ENCODE results near the gene FAM237B. TPM values are rescaled to one million over a fixed set of nuclear protein-coding genes. Genes with fewer than 3 reads are reported as not detected.

FAM237B gene
- total and polyA plus RNA-seq, 2 of the 8 experiments (the other 6 are each of a cell fraction or from before 2014, with no cell fraction given): not detected

DNA sequence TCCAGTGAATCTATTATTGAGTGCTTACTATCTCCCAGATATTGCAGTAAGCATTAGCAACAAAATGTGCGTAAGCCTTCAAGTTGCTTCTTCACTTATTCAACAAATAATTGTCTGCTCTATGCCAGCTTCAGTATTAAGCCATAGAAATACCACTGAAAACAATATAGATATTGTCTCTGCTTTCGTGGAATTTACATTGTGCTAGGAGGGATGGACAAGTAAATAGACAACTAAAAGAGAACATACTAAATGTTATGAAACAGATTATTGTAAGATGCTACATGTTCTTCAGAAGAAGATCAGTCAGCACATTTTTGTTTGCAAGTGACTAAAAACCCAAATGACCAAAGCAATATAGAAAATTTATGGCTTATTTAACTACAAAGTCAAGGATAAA is 48.9 kb downstream of the FAM237B start:
- Histone ChIP-seq H2AFZ (ENCODE audit: low read length) (no peak overlapping the region), H2BK15ac (ENCODE audit: low read length) (no peak overlapping the region), H3K36me3 (ENCODE audit: control insufficient read depth in 2 of 4, insufficient read depth in 4 of 4, low read length in 3 of 4) (no peaks in the 10 kb centered on the region), H3K4ac (replicated peaks; ENCODE audit: insufficient read length, low read depth, low read length) (no peak overlapping the region), H3K27ac (ENCODE audit: low read depth, low read length) (no peak overlapping the region), H3K4me1 (replicated peaks in 1 of 4; ENCODE audit: control insufficient read depth in 3 of 4, insufficient read depth in 4 of 4, low read length in 3 of 4) (no peaks in the 10 kb centered on the region), H3K79me1 (ENCODE audit: low read depth, low read length) (no peaks in the 10 kb centered on the region), H3K14ac (ENCODE audit: insufficient read length) (no peak overlapping the region), H2AK5ac (ENCODE audit: low read depth, low read length) (no peak overlapping the region), H3K56ac (replicated peaks; ENCODE audit: insufficient read length, low read depth, low read length) (no peak overlapping the region), H4K5ac (ENCODE audit: insufficient read length, low read depth, low read length) (no peak overlapping the region), H3K23me2 (ENCODE audit: low read depth, low read length) (no peaks in the 10 kb centered on the region), H4K8ac (ENCODE audit: extremely low read depth, insufficient read depth, low read length) (no peak overlapping the region), H2BK12ac (ENCODE audit: low read depth, low read length) (no peak overlapping the region), H3K27me3 (replicated peaks in 1 of 4; ENCODE audit: control insufficient read depth in 3 of 4, extremely low read depth in 1 of 4, insufficient read depth in 3 of 4, low read length in 3 of 4) (no peaks in the 10 kb centered on the region), H4K20me1 (replicated peaks in 1 of 2; ENCODE audit: control insufficient read depth in 1 of 2, insufficient read depth in 2 of 2, low read length in 2 of 2) (no peaks in the 10 kb centered on the region), H3K4me2 (ENCODE audit: insufficient read depth in 1 of 2, low read depth in 2 of 2, low read length in 2 of 2) (no peak overlapping the region), H2BK5ac (ENCODE audit: low read depth, low read length) (no peak overlapping the region), H3K79me2 (ENCODE audit: control insufficient read depth in 1 of 2, insufficient read depth in 2 of 2, low read length in 2 of 2) (no peaks in the 10 kb centered on the region), H3K9me3 (ENCODE audit: insufficient read depth in 2 of 2, low read depth in 1 of 2, low read length in 1 of 2) (no peaks in the 10 kb centered on the region), H4K91ac (replicated peaks; ENCODE audit: insufficient read length, low read length) (no peak overlapping the region), H2BK20ac (ENCODE audit: low read length) (no peak overlapping the region), H3K23ac (ENCODE audit: insufficient read length) (no peak overlapping the region), H3K9ac (replicated peaks in 1 of 4; ENCODE audit: extremely low read depth in 1 of 4, low read depth in 3 of 4, low read length in 3 of 4) (no peak overlapping the region), H2BK120ac (replicated peaks; ENCODE audit: low read depth, low read length) (no peak overlapping the region), H3K4me3 (ENCODE audit: extremely low read depth in 1 of 4, insufficient read depth in 2 of 4, low read depth in 3 of 4, low read length in 4 of 4) (no peak overlapping the region), H3K18ac (ENCODE audit: extremely low read depth, low read length) (no peak overlapping the region)
- CTCF ChIA-PET (ENCODE audit: partially characterized antibody): no interaction called here
- FAIRE-seq: no peak
- DNase-seq (ENCODE audit: low read depth in 1 of 2, low spot score in 2 of 2): no peak
- POLR2A ChIA-PET (ENCODE audit: partially characterized antibody): no interaction called here
- 93% methylated on average over 2 of the region's 2 CpGs; no CpG with 5 or more reads in 1 of the 2 experiments for WGBS, 2 experiments (ENCODE audit: extremely low coverage in 1 of 2, insufficient coverage in 1 of 2, insufficient read length in 1 of 2, insufficient replicate concordance in 2 of 2, low coverage in 1 of 2, low lambda C conversion rate in 2 of 2, missing lambda C conversion rate in 1 of 2)
- TF ChIP-seq, protein P1, sequence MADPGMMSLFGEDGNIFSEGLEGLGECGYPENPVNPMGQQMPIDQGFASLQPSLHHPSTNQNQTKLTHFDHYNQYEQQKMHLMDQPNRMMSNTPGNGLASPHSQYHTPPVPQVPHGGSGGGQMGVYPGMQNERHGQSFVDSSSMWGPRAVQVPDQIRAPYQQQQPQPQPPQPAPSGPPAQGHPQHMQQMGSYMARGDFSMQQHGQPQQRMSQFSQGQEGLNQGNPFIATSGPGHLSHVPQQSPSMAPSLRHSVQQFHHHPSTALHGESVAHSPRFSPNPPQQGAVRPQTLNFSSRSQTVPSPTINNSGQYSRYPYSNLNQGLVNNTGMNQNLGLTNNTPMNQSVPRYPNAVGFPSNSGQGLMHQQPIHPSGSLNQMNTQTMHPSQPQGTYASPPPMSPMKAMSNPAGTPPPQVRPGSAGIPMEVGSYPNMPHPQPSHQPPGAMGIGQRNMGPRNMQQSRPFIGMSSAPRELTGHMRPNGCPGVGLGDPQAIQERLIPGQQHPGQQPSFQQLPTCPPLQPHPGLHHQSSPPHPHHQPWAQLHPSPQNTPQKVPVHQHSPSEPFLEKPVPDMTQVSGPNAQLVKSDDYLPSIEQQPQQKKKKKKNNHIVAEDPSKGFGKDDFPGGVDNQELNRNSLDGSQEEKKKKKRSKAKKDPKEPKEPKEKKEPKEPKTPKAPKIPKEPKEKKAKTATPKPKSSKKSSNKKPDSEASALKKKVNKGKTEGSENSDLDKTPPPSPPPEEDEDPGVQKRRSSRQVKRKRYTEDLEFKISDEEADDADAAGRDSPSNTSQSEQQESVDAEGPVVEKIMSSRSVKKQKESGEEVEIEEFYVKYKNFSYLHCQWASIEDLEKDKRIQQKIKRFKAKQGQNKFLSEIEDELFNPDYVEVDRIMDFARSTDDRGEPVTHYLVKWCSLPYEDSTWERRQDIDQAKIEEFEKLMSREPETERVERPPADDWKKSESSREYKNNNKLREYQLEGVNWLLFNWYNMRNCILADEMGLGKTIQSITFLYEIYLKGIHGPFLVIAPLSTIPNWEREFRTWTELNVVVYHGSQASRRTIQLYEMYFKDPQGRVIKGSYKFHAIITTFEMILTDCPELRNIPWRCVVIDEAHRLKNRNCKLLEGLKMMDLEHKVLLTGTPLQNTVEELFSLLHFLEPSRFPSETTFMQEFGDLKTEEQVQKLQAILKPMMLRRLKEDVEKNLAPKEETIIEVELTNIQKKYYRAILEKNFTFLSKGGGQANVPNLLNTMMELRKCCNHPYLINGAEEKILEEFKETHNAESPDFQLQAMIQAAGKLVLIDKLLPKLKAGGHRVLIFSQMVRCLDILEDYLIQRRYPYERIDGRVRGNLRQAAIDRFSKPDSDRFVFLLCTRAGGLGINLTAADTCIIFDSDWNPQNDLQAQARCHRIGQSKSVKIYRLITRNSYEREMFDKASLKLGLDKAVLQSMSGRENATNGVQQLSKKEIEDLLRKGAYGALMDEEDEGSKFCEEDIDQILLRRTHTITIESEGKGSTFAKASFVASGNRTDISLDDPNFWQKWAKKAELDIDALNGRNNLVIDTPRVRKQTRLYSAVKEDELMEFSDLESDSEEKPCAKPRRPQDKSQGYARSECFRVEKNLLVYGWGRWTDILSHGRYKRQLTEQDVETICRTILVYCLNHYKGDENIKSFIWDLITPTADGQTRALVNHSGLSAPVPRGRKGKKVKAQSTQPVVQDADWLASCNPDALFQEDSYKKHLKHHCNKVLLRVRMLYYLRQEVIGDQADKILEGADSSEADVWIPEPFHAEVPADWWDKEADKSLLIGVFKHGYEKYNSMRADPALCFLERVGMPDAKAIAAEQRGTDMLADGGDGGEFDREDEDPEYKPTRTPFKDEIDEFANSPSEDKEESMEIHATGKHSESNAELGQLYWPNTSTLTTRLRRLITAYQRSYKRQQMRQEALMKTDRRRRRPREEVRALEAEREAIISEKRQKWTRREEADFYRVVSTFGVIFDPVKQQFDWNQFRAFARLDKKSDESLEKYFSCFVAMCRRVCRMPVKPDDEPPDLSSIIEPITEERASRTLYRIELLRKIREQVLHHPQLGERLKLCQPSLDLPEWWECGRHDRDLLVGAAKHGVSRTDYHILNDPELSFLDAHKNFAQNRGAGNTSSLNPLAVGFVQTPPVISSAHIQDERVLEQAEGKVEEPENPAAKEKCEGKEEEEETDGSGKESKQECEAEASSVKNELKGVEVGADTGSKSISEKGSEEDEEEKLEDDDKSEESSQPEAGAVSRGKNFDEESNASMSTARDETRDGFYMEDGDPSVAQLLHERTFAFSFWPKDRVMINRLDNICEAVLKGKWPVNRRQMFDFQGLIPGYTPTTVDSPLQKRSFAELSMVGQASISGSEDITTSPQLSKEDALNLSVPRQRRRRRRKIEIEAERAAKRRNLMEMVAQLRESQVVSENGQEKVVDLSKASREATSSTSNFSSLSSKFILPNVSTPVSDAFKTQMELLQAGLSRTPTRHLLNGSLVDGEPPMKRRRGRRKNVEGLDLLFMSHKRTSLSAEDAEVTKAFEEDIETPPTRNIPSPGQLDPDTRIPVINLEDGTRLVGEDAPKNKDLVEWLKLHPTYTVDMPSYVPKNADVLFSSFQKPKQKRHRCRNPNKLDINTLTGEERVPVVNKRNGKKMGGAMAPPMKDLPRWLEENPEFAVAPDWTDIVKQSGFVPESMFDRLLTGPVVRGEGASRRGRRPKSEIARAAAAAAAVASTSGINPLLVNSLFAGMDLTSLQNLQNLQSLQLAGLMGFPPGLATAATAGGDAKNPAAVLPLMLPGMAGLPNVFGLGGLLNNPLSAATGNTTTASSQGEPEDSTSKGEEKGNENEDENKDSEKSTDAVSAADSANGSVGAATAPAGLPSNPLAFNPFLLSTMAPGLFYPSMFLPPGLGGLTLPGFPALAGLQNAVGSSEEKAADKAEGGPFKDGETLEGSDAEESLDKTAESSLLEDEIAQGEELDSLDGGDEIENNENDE (IDR thresholded peaks at IDR 0.05; ENCODE audit: insufficient replicate concordance, low read length): no peak
